ENCODE results near the gene NANP.
"Not testable (repeated sequence)": the region's sequence is repeated elsewhere in the genome, so short reads cannot be mapped to it uniquely, and the experiment has no call there.

DNA sequence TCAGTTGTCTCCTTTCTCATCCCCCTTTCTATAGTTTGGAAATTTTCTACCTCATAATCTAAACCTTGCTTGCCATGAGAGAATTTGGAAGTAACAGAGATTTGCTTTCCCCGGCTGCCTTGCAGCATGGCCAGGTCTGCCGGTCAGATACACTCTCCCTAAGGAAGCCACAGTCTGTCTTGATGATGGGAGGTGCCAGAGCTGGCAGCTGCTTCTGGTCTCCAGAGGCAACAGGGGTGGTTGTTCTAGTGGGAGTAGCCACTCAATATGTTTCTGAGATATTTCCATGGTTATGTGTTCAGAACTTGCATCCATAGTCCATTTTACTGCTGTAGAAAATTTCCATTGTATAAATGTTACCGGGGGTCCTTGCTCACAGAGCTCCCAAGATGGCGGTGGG lies 33.0 kb downstream of the NANP start:
- TF ChIP-seq CTCF, POLR2A (IDR thresholded peaks at IDR 0.05): not testable (repeated sequence)
